ENCODE data around the gene CDK14.

DNA sequence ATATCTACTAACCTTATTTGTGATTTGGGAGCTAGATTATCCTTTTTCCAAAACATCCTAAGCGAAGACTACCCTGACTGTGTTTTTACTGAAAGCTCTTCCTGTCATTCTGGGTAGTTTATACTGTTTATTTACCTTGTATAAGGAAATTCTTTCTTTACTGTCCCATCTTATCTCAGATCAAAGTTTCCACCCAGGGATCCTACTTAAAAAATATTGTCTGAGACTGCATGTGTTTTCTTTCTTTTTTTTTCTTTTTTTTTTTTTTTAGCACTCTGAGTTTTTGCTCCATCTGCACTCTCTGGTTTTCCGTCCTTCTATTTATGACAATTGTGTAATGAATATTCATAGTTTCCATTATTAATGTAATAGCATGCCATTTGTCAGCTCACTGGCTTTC lies 26.5 kb downstream of the CDK14 start:
- TF ChIP-seq CTCF (IDR thresholded peaks at IDR 0.05): no peak
- TF ChIP-seq EP300 (IDR thresholded peaks at IDR 0.05): no peak

Measured in stomach (tissue), 4 donors.